GM12878 (cell line): Measurements from ENCODE around the gene NFYC. TPM values are rescaled to one million over a fixed set of nuclear protein-coding genes. Genes with fewer than 3 reads are reported as not detected.

ENCODE experiments used
- ATAC-seq: fragments of 200-7000 bp; cut with Tn5 transposase; 3 replicates; pipeline ENCODE4 v1.9.1; 2020; ENCODE audit warnings: mild to moderate bottlenecking, moderate library complexity
- BruUV-seq: library from RNA; stranded (reverse); fragments of 400-500 nt; replicated peaks from 2 replicates; lab custom pipeline; 2021; lab: Mats Ljungman, UMichigan
- CTCF ChIA-PET: fragments of 300-600 bp; sonication (Branson Sonifier 250); formaldehyde crosslinking; extraction: SDS; loops from one replicate; lab custom pipeline; 2021; ENCODE audit warnings: inconsistent platforms; lab: Yijun Ruan, JAX
- POLR2A ChIA-PET: fragments of 350-600 bp; formaldehyde crosslinking; extraction: SDS; loops from one replicate; lab custom pipeline; 2021; ENCODE audit warnings: inconsistent platforms; lab: Charles Lee
- RAD21 ChIA-PET: fragments of 300-600 bp; sonication (Branson Sonifier 250); formaldehyde crosslinking; loops from one replicate; lab custom pipeline; 2023; ENCODE audit warnings: antibody characterized with exemption; ENCODE audit not compliant: unreplicated experiment; lab: Charles Lee
- SMC1A ChIA-PET: fragments of 300-600 bp; sonication (Branson Sonifier 250); formaldehyde crosslinking; loops from one replicate; lab custom pipeline; 2023; ENCODE audit not compliant: unreplicated experiment, uncharacterized antibody; lab: Charles Lee
- DNase-seq: peaks from one replicate; pipeline ENCODE4 v3.0.0-alpha.2; 2011; ENCODE audit warnings: low read depth, low spot score
- FAIRE-seq: peaks from 3 replicates; lab custom pipeline; 2011; peaks lifted over from hg19 to GRCh38; lab: Jason Lieb, UNC
- H2AFZ ChIP-seq: 2 replicates; pipeline ENCODE4 v1.6.0; 2011; ENCODE audit warnings: low read depth, low read length, control low read depth; ENCODE audit not compliant: control insufficient read depth
- H3K27ac ChIP-seq: 2 replicates; pipeline ENCODE4 v1.5.1; 2011; ENCODE audit warnings: control low read depth; ENCODE audit not compliant: control insufficient read depth, insufficient read depth
- H3K27me3 ChIP-seq, 2 experiments: replicated peaks in 1 of 2; 2 replicates each; pipeline versions ENCODE4 v1.6.0 to v1.6.1; 2011; ENCODE audit warnings: low read length in 1 of 2; ENCODE audit not compliant: control insufficient read depth in 2 of 2, insufficient read depth in 2 of 2
- H3K36me3 ChIP-seq, 2 experiments: 2 replicates each; pipeline ENCODE4 v1.5.1; 2011; ENCODE audit warnings: low read length in 1 of 2; ENCODE audit not compliant: control insufficient read depth in 2 of 2, insufficient read depth in 2 of 2
- H3K4me1 ChIP-seq: 2 replicates; pipeline ENCODE4 v1.6.1; 2011; ENCODE audit warnings: mild to moderate bottlenecking, low read length, moderate library complexity, mixed read lengths; ENCODE audit not compliant: control insufficient read depth, insufficient read depth
- H3K4me2 ChIP-seq: 2 replicates; pipeline ENCODE4 v1.6.0; 2011; ENCODE audit warnings: control low read depth; ENCODE audit not compliant: control insufficient read depth, insufficient read depth
- H3K4me3 ChIP-seq: fragments of 200-600 bp; sonication (generic); 2 replicates; pipeline ENCODE4 v1.5.1; 2016
- H3K79me2 ChIP-seq: 2 replicates; pipeline ENCODE4 v1.6.0; 2011; ENCODE audit warnings: low read length; ENCODE audit not compliant: control insufficient read depth, insufficient read depth
- H3K9ac ChIP-seq: 2 replicates; pipeline ENCODE4 v1.8.0; 2011; ENCODE audit warnings: low read length, control low read depth, mixed read lengths; ENCODE audit not compliant: control insufficient read depth, insufficient read depth
- H3K9me3 ChIP-seq: replicated peaks from 3 replicates; pipeline ENCODE4 v1.5.1; 2011; ENCODE audit warnings: mild to moderate bottlenecking, low read length; ENCODE audit not compliant: control insufficient read depth, insufficient read depth
- H4K20me1 ChIP-seq: 2 replicates; pipeline ENCODE4 v1.6.0; 2011; ENCODE audit not compliant: control insufficient read depth, insufficient read depth
- ASH2L ChIP-seq: fragments of 300-600, 200-600 bp; sonication (generic); IDR thresholded peaks from 2 replicates; pipeline ENCODE4 v1.6.1; 2017; ENCODE audit warnings: low read depth, mild to moderate bottlenecking, borderline replicate concordance
- BCL11A ChIP-seq: IDR thresholded peaks from 2 replicates; pipeline ENCODE4 v1.6.1; 2011; ENCODE audit warnings: low read depth, low read length
- CTCF ChIP-seq, 3 experiments: IDR thresholded peaks in 2 of 3; conservative IDR thresholded peaks in 1 of 3; 2 replicates each; pipeline ENCODE4 v1.5.1; 2011; ENCODE audit warnings: low read depth in 3 of 3, low read length in 3 of 3, mild to moderate bottlenecking in 3 of 3, control low read depth in 2 of 3, moderate library complexity in 2 of 3, inconsistent platforms in 1 of 3, mixed read lengths in 1 of 3; ENCODE audit not compliant: control insufficient read depth in 2 of 3, insufficient read depth in 1 of 3; ENCODE audit errors: extremely low read depth in 1 of 3
- ESRRA ChIP-seq: IDR thresholded peaks from 2 replicates; pipeline ENCODE4 v1.6.1; 2012; ENCODE audit warnings: mild to moderate bottlenecking, low read length, improper control_type of control experiment
- ETV6 ChIP-seq, 2 experiments: fragments of 450-650 bp in 1 of 2; IDR thresholded peaks in 1 of 2; conservative IDR thresholded peaks in 1 of 2; 2 replicates each; pipeline ENCODE4 v1.6.1; 2014; ENCODE audit warnings: antibody characterized with exemption in 1 of 2, borderline replicate concordance in 1 of 2, low read depth in 1 of 2, mild to moderate bottlenecking in 1 of 2, moderate library complexity in 1 of 2
- FOXK2 ChIP-seq: fragments of 450-650 bp; IDR thresholded peaks from 2 replicates; pipeline ENCODE4 v1.6.1; 2017; ENCODE audit warnings: mild to moderate bottlenecking, moderate library complexity
- HDAC2 ChIP-seq: fragments of 200-600 bp; sonication (generic); IDR thresholded peaks from 2 replicates; pipeline ENCODE4 v1.6.1; 2017
- RELA ChIP-seq: fragments of 450-650 bp; IDR thresholded peaks from 2 replicates; pipeline ENCODE4 v1.8.0; 2014; ENCODE audit warnings: borderline replicate concordance; ENCODE audit not compliant: partially characterized antibody
- SIX5 ChIP-seq: IDR thresholded peaks from 2 replicates; pipeline ENCODE4 v1.6.1; 2011; ENCODE audit warnings: mild to moderate bottlenecking, low read depth, low read length, moderate library complexity; ENCODE audit not compliant: severe bottlenecking
- STAT1 ChIP-seq: fragments of 450-650 bp; conservative IDR thresholded peaks from 2 replicates; pipeline ENCODE4 v1.6.1; 2014; ENCODE audit warnings: antibody characterized with exemption, mild to moderate bottlenecking
- TAF1 ChIP-seq: IDR thresholded peaks from 2 replicates; pipeline ENCODE4 v1.6.1; 2011; ENCODE audit warnings: mild to moderate bottlenecking, low read depth, low read length, borderline replicate concordance
- ZNF24 ChIP-seq: fragments of 450-650 bp; IDR thresholded peaks from 2 replicates; pipeline ENCODE4 v1.6.1; 2017; ENCODE audit warnings: antibody characterized with exemption, mild to moderate bottlenecking
- ZNF687 ChIP-seq: fragments of 450-650 bp; IDR thresholded peaks from 2 replicates; pipeline ENCODE4 v1.6.1; 2017; ENCODE audit warnings: mild to moderate bottlenecking, moderate library complexity
- WGBS: methylation state at CpG from one replicate; pipeline ENCODE4 v1.1.6; 2016; ENCODE audit warnings: low lambda C conversion rate; ENCODE audit not compliant: insufficient replicate concordance, insufficient coverage; ENCODE audit errors: missing lambda C conversion rate; 5-methylcytosine and 5-hydroxymethylcytosine counted together
- in situ Hi-C: fragments of 300-500 bp; cut with MboI; formaldehyde crosslinking; loops from 9 replicates; pipeline ENCODE4 v1.14.3; 2018; ENCODE audit warnings: mixed read lengths
- intact Hi-C: fragments of 100-400 bp; cut with micrococcal nuclease; formaldehyde crosslinking; loops from one replicate; pipeline ENCODE4 v1.14.2; 2022; ENCODE audit not compliant: unreplicated experiment
- polyA plus RNA-seq, 11 experiments: library from polyadenylated mRNA; depleted of rRNA in 4 of 11; unstranded in 6 of 11; stranded (reverse) in 5 of 11; fragments of >200 nt; fragmentation: Nextera tagmentation in 4 of 11; fragmentation: Illumina TruSeq in 1 of 11; extraction: Ambion mirVana in 4 of 11; extraction: Trizol in 1 of 11; gene quantifications; 1 replicate in 1 of 11; 2 replicates in 10 of 11; pipeline versions ENCODE4 v1.2.1 to v1.2.3, GENCODE V29; 2011 to 2016; ENCODE audit warnings: inconsistent platforms in 2 of 11, missing spikeins in 2 of 11, low read depth in 1 of 11
- total RNA-seq, 4 experiments: library from RNA; depleted of rRNA in 3 of 4; stranded (reverse); fragments of >200 nt in 3 of 4; fragmentation: Illumina TruSeq in 1 of 4; extraction: Trizol in 1 of 4; gene quantifications; 2 replicates each; pipeline versions ENCODE4 v1.2.1 to v1.2.3, GENCODE V29; 2013 to 2021

NFYC gene
- total and polyA plus RNA-seq, 10 of the 15 experiments (the other 5 are each of a cell fraction or from before 2014, with no cell fraction given) = 4.3 to 84.2 (median 58.3) TPM

GRCh38 chr1:40657046-40657445 lies 34.5 kb upstream of the NFYC start:
- POLR2A ChIA-PET = interaction anchor here (0.7 kb wide), 1 partner anchor 15 kb away, joined by 6 read pairs; no protein-coding TSS in a partner anchor
- WGBS = 28% methylated on average over 7 of the region's 7 CpGs
- RAD21 ChIA-PET = interaction anchor here (0.7 kb wide), 1 partner anchor 432 kb away, joined by 3 read pairs; no protein-coding TSS in a partner anchor

More at GRCh38 chr1:40657046-40657445, 34.5 kb upstream of the NFYC start:
- Histone ChIP-seq H3K4me3 (no peak overlapping the region), H3K9ac (no peak overlapping the region), H3K79me2 (no peaks in the 10 kb centered on the region), H2AFZ (no peak overlapping the region), H3K27me3 (no peaks in the 10 kb centered on the region), H3K9me3 (no peaks in the 10 kb centered on the region), H3K27ac (no peak overlapping the region), H3K4me2 (no peak overlapping the region), H3K4me1 (no peaks in the 10 kb centered on the region), H3K36me3 (no peaks in the 10 kb centered on the region), H4K20me1 (no peaks in the 10 kb centered on the region)
- DNase-seq (no peak), FAIRE-seq (no peak), ATAC-seq (no peak)
- intact Hi-C loops = no loop called here
- ChIA-PET CTCF (interaction anchor here (0.8 to 1.0 kb wide), 2 partner anchors 16 to 125 kb away, joined by 3 to 4 read pairs; no protein-coding TSS in a partner anchor), SMC1A (interaction anchor here (1.3 to 1.5 kb wide), 2 partner anchors 13 kb away, joined by 3 read pairs; no protein-coding TSS in a partner anchor)
- in situ Hi-C loops = no loop called here
- BruUV-seq = no TSS peak
- no peak for TF ChIP-seq ESRRA
- TF ChIP-seq ZNF24 = no peak
- TF ChIP-seq ASH2L = no peak
- TF ChIP-seq STAT1 = no peak
- TF ChIP-seq BCL11A = no peak
- no peak for TF ChIP-seq ETV6 (conservative IDR thresholded peaks at IDR 0.05 in 1 of 2, IDR thresholded peaks at IDR 0.05 in 1 of 2; ENCODE audit: borderline replicate concordance in 1 of 2, low read depth in 1 of 2)
- TF ChIP-seq HDAC2 = no peak
- no peak for TF ChIP-seq TAF1
- TF ChIP-seq SIX5 = no peak
- no peak for TF ChIP-seq FOXK2
- no peak for TF ChIP-seq CTCF (IDR thresholded peaks at IDR 0.05 in 2 of 3, conservative IDR thresholded peaks at IDR 0.05 in 1 of 3; ENCODE audit: control insufficient read depth in 2 of 3, extremely low read depth in 1 of 3, insufficient read depth in 1 of 3, low read depth in 3 of 3, low read length in 3 of 3)
- no peak for TF ChIP-seq ZNF687
- TF ChIP-seq RELA = no peak
